K562 (cell line): ENCODE measurements around the gene FPR1. TPM values are rescaled to one million over a fixed set of nuclear protein-coding genes. Genes with fewer than 3 reads are reported as not detected.
A peak's percentile ranks its signal among the peaks of the same experiment; 100 is the strongest.

Source experiments
- CEBPB ChIP-seq: fragments of 450-650 bp; IDR thresholded peaks from 2 replicates; pipeline ENCODE4 v1.6.1; 2016; ENCODE audit warnings: missing genetic modification characterization, missing compliant biosample characterization
- CHD2 ChIP-seq: IDR thresholded peaks from 2 replicates; pipeline ENCODE4 v1.6.1; 2011; ENCODE audit warnings: low read depth, low read length
- MAFG ChIP-seq: fragments of 450-650 bp; conservative IDR thresholded peaks from 2 replicates; pipeline ENCODE4 v1.6.1; 2016; ENCODE audit warnings: missing genetic modification characterization, missing compliant biosample characterization
- MYNN ChIP-seq, 2 experiments: sonication (generic); formaldehyde crosslinking in 1 of 2; IDR thresholded peaks; 2 replicates each; pipeline versions ENCODE4 v1.5.0 to v1.6.1; 2016 to 2020; ENCODE audit warnings: antibody characterized with exemption in 1 of 2, missing genetic modification reagents in 1 of 2
- NCOA2 ChIP-seq, 2 experiments: fragments of 450-650 bp; IDR thresholded peaks; 2 replicates each; pipeline ENCODE4 v1.6.1; 2018; ENCODE audit warnings: mild to moderate bottlenecking in 2 of 2, moderate library complexity in 1 of 2; ENCODE audit not compliant: partially characterized antibody in 2 of 2
- PTTG1 ChIP-seq: fragments of 450-650 bp; IDR thresholded peaks from 2 replicates; pipeline ENCODE4 v1.6.1; 2016; ENCODE audit warnings: low read depth, mild to moderate bottlenecking, missing genetic modification characterization, missing compliant biosample characterization
- RCOR1 ChIP-seq, 2 experiments: IDR thresholded peaks; 2 replicates each; pipeline ENCODE4 v1.6.1; 2012; ENCODE audit warnings: low read depth in 2 of 2, low read length in 2 of 2, borderline replicate concordance in 1 of 2, improper control_type of control experiment in 1 of 2
- ZNF133 ChIP-seq: fragments of 250-450 bp; sonication (Bioruptor Pico); IDR thresholded peaks from 2 replicates; pipeline ENCODE4 v1.4.0; 2020; ENCODE audit warnings: mild to moderate bottlenecking
- ZNF583 ChIP-seq: fragments of 250-450 bp; sonication (Bioruptor Pico); IDR thresholded peaks from 2 replicates; pipeline ENCODE4 v1.4.0; 2020
- ZNF780A ChIP-seq: fragments of 250-450 bp; sonication (Bioruptor Pico); IDR thresholded peaks from 2 replicates; pipeline ENCODE4 v1.5.0; 2021; ENCODE audit warnings: mild to moderate bottlenecking
- polyA plus RNA-seq, 8 experiments: library from polyadenylated mRNA; depleted of rRNA in 4 of 8; stranded (reverse) in 5 of 8; unstranded in 3 of 8; fragments of >200 nt; fragmentation: Nextera tagmentation in 2 of 8; fragmentation: Illumina TruSeq in 1 of 8; extraction: Ambion mirVana in 2 of 8; extraction: Trizol in 1 of 8; gene quantifications; 2 replicates each; pipeline versions ENCODE4 v1.2.1 to v1.2.3, GENCODE V29; 2011 to 2014; ENCODE audit warnings: inconsistent platforms in 1 of 8, missing spikeins in 1 of 8
- total RNA-seq, 7 experiments: library from RNA; depleted of rRNA in 6 of 7; stranded (reverse); fragments of >200 nt in 6 of 7; fragmentation: Illumina TruSeq in 2 of 7; extraction: Trizol in 2 of 7; gene quantifications; 2 replicates each; pipeline versions ENCODE4 v1.2.1 to v1.2.3, GENCODE V29; 2011 to 2021; ENCODE audit warnings: low replicate concordance in 1 of 7
- TF ChIP-seq, protein P1 (sequence below): fragments of 200-800 bp; sonication (Bioruptor generic); IDR thresholded peaks from 2 replicates; pipeline ENCODE4 v1.6.1; 2016; ENCODE audit warnings: missing genetic modification characterization, missing compliant biosample characterization
- TF ChIP-seq, protein P2 (sequence below): fragments of 200-800 bp; sonication (Bioruptor generic); IDR thresholded peaks from 2 replicates; pipeline ENCODE4 v1.6.1; 2017; ENCODE audit warnings: missing genetic modification characterization, missing compliant biosample characterization
- TF ChIP-seq, protein P3 (sequence below): fragments of 250-450 bp; sonication (Bioruptor Pico); IDR thresholded peaks from 2 replicates; pipeline ENCODE4 v1.5.0; 2020; ENCODE audit warnings: mild to moderate bottlenecking, borderline replicate concordance
- TF ChIP-seq, protein P4 (sequence below): sonication (generic); IDR thresholded peaks from 2 replicates; pipeline ENCODE4 v1.6.1; 2016
- TF ChIP-seq, protein P5 (sequence below): sonication (generic); formaldehyde crosslinking; IDR thresholded peaks from 2 replicates; pipeline ENCODE4 v1.8.1; 2023; ENCODE audit warnings: mild to moderate bottlenecking, missing genetic modification reagents

Gene FPR1
- total and polyA plus RNA-seq, 9 of the 15 experiments (the other 6 are each of a cell fraction or from before 2014, with no cell fraction given) = 0.06 to 0.25 (median 0.14) TPM; not detected in 4

DNA sequence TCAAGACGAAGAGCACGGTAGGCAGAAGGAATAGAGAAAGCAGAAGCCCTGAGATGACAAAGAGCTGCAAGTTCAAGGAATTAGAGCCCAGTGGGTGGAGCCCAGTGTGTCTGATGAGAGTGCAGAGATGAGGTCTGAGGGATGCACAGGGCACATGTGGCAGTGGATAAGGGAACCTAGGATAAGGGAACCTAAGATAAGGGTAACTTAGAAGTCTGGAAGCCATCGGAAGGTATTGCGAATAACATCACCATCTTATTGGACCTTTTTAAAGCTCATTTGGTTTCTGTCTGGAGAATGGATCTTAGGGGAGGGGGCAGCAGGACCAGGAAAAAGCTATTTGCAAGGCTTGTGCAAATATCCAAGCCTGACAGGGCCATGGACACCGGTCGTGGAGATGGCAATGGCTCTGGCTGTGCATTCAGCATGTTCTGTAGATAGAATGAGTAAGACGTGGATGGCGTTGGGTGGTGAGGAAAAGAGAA is 44.6 kb upstream of the FPR1 start (continued):
- no peak for TF ChIP-seq NCOA2 (IDR thresholded peaks at IDR 0.05; ENCODE audit: partially characterized antibody in 2 of 2)
- no peak for TF ChIP-seq PTTG1
- TF ChIP-seq CEBPB = no peak; the same call in 1 of the 2 replicates
- TF ChIP-seq, protein P1, sequence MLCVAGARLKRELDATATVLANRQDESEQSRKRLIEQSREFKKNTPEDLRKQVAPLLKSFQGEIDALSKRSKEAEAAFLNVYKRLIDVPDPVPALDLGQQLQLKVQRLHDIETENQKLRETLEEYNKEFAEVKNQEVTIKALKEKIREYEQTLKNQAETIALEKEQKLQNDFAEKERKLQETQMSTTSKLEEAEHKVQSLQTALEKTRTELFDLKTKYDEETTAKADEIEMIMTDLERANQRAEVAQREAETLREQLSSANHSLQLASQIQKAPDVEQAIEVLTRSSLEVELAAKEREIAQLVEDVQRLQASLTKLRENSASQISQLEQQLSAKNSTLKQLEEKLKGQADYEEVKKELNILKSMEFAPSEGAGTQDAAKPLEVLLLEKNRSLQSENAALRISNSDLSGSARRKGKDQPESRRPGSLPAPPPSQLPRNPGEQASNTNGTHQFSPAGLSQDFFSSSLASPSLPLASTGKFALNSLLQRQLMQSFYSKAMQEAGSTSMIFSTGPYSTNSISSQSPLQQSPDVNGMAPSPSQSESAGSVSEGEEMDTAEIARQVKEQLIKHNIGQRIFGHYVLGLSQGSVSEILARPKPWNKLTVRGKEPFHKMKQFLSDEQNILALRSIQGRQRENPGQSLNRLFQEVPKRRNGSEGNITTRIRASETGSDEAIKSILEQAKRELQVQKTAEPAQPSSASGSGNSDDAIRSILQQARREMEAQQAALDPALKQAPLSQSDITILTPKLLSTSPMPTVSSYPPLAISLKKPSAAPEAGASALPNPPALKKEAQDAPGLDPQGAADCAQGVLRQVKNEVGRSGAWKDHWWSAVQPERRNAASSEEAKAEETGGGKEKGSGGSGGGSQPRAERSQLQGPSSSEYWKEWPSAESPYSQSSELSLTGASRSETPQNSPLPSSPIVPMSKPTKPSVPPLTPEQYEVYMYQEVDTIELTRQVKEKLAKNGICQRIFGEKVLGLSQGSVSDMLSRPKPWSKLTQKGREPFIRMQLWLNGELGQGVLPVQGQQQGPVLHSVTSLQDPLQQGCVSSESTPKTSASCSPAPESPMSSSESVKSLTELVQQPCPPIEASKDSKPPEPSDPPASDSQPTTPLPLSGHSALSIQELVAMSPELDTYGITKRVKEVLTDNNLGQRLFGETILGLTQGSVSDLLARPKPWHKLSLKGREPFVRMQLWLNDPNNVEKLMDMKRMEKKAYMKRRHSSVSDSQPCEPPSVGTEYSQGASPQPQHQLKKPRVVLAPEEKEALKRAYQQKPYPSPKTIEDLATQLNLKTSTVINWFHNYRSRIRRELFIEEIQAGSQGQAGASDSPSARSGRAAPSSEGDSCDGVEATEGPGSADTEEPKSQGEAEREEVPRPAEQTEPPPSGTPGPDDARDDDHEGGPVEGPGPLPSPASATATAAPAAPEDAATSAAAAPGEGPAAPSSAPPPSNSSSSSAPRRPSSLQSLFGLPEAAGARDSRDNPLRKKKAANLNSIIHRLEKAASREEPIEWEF = no peak
- no peak for TF ChIP-seq ZNF780A (CRISPR knock-in tag)
- TF ChIP-seq, protein P2, sequence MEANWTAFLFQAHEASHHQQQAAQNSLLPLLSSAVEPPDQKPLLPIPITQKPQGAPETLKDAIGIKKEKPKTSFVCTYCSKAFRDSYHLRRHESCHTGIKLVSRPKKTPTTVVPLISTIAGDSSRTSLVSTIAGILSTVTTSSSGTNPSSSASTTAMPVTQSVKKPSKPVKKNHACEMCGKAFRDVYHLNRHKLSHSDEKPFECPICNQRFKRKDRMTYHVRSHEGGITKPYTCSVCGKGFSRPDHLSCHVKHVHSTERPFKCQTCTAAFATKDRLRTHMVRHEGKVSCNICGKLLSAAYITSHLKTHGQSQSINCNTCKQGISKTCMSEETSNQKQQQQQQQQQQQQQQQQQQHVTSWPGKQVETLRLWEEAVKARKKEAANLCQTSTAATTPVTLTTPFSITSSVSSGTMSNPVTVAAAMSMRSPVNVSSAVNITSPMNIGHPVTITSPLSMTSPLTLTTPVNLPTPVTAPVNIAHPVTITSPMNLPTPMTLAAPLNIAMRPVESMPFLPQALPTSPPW (CRISPR knock-in tag) = peak; percentile 43; the same call in 1 of the 2 replicates
- TF ChIP-seq, protein P3, sequence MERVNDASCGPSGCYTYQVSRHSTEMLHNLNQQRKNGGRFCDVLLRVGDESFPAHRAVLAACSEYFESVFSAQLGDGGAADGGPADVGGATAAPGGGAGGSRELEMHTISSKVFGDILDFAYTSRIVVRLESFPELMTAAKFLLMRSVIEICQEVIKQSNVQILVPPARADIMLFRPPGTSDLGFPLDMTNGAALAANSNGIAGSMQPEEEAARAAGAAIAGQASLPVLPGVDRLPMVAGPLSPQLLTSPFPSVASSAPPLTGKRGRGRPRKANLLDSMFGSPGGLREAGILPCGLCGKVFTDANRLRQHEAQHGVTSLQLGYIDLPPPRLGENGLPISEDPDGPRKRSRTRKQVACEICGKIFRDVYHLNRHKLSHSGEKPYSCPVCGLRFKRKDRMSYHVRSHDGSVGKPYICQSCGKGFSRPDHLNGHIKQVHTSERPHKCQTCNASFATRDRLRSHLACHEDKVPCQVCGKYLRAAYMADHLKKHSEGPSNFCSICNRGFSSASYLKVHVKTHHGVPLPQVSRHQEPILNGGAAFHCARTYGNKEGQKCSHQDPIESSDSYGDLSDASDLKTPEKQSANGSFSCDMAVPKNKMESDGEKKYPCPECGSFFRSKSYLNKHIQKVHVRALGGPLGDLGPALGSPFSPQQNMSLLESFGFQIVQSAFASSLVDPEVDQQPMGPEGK (CRISPR knock-in tag) = no peak
- no peak for TF ChIP-seq ZNF583 (CRISPR knock-in tag)
- TF ChIP-seq, protein P4, sequence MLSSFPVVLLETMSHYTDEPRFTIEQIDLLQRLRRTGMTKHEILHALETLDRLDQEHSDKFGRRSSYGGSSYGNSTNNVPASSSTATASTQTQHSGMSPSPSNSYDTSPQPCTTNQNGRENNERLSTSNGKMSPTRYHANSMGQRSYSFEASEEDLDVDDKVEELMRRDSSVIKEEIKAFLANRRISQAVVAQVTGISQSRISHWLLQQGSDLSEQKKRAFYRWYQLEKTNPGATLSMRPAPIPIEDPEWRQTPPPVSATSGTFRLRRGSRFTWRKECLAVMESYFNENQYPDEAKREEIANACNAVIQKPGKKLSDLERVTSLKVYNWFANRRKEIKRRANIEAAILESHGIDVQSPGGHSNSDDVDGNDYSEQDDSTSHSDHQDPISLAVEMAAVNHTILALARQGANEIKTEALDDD = no peak
- TF ChIP-seq MAFG (tag) = no peak
- peak; percentile 70; the same call in 1 of the 2 replicates for TF ChIP-seq MYNN (IDR thresholded peaks at IDR 0.05)
- no peak for TF ChIP-seq MYNN (CRISPR knock-in tag; IDR thresholded peaks at IDR 0.05)
- TF ChIP-seq RCOR1 (IDR thresholded peaks at IDR 0.05; ENCODE audit: borderline replicate concordance in 1 of 2, low read depth in 2 of 2, low read length in 2 of 2) = peak; percentile 80 to 99; a peak in 3 of 4 replicates
- TF ChIP-seq, protein P5, sequence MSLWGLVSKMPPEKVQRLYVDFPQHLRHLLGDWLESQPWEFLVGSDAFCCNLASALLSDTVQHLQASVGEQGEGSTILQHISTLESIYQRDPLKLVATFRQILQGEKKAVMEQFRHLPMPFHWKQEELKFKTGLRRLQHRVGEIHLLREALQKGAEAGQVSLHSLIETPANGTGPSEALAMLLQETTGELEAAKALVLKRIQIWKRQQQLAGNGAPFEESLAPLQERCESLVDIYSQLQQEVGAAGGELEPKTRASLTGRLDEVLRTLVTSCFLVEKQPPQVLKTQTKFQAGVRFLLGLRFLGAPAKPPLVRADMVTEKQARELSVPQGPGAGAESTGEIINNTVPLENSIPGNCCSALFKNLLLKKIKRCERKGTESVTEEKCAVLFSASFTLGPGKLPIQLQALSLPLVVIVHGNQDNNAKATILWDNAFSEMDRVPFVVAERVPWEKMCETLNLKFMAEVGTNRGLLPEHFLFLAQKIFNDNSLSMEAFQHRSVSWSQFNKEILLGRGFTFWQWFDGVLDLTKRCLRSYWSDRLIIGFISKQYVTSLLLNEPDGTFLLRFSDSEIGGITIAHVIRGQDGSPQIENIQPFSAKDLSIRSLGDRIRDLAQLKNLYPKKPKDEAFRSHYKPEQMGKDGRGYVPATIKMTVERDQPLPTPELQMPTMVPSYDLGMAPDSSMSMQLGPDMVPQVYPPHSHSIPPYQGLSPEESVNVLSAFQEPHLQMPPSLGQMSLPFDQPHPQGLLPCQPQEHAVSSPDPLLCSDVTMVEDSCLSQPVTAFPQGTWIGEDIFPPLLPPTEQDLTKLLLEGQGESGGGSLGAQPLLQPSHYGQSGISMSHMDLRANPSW (CRISPR knock-in tag) = no peak
- no peak for TF ChIP-seq CHD2
- TF ChIP-seq ZNF133 = no peak
